ENCODE measurements around the gene CEP295NL.
"Not testable (repeated sequence)": the region's sequence is repeated elsewhere in the genome, so short reads cannot be mapped to it uniquely, and the experiment has no call there.

The CEP295NL gene

DNA sequence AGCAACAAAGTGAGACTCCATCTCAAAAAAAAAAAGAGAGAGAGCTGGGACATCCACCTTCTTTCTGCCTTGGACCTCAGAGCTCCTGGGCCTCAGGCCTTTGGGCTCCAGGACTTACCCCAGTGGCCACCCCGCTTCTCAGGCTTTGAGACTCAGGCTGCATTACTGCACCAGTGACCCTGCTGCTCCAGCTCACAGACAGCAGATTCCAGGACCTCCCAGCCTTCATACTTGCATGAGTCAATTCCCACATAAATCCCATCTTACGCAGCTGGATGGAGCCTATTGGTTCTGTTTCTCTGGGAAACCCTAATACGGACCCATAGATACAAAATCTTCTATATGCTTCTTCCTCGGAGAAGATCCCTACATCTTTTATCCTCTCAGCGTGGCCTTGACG, 2.1 kb upstream of the CEP295NL start:
- no peak for DNase-seq (ENCODE audit: low read depth)

DNA sequence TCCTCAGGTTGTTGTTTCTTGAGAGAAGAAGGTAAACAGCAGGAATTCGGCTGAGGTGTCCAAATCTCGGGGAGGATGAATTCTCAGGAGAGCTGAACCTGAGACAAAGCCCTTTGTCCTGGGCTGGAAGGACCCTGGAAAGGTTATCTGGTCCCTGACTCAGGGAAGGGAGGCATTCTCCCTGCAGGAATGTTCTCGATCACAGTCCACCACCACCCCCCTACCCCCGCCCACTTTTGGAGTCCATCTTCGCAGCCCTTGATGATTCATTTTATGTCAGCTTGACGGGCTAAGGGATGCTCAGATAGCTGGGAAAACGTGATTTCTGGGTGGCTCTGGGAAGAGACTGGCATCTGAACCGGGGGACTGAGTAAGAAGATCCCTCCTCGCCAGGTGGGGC, 1.4 kb upstream of the CEP295NL start:
- no peak for DNase-seq (ENCODE audit: low read depth)

DNA sequence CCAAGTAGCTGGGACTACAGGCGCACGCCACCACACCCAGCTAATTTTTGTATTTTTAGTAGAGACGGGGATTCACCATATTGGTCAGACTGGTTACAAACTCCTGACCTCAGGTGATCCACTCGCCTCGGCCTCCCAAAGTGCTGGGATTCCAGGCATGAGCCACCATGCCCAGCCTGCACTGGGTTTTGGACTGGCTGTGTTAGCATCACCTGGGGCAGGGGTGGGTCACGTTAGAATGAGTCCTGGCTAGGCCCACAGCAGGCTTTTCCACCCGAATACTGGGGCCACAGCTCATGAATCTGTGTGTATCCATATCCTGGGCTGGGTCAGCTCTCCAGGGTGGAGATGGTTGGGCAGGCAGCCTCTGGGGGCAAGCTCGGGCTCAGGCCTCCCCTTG, 770 bp downstream of the CEP295NL start:
- not testable (repeated sequence) for DNase-seq (ENCODE audit: low read depth)

- no peak for DNase-seq (ENCODE audit: low read depth)
Observed at GRCh38 chr17:78901806-78902205, 1.2 kb downstream of the CEP295NL start.

- DNase-seq (ENCODE audit: low read depth): no peak
Observed at GRCh38 chr17:78900816-78901215, 2.2 kb downstream of the CEP295NL start.

- DNase-seq (ENCODE audit: low read depth): no peak
Observed at GRCh38 chr17:78899361-78900260, 3.4 kb downstream of the CEP295NL start.

GRCh38 chr17:78898947-78899346, 4.1 kb downstream of the CEP295NL start:
- DNase-seq (ENCODE audit: low read depth): no peak

- DNase-seq (ENCODE audit: low read depth): no peak
Observed at GRCh38 chr17:78898075-78898836, 4.7 kb downstream of the CEP295NL start.

- no peak for DNase-seq (ENCODE audit: low read depth)
Observed at GRCh38 chr17:78897664-78898047, 5.3 kb downstream of the CEP295NL start.

GRCh38 chr17:78896834-78897663, 6.0 kb downstream of the CEP295NL start:
- no peak for DNase-seq (ENCODE audit: low read depth)

GRCh38 chr17:78896091-78896833, 6.7 kb downstream of the CEP295NL start:
- no peak for DNase-seq (ENCODE audit: low read depth)

DNA sequence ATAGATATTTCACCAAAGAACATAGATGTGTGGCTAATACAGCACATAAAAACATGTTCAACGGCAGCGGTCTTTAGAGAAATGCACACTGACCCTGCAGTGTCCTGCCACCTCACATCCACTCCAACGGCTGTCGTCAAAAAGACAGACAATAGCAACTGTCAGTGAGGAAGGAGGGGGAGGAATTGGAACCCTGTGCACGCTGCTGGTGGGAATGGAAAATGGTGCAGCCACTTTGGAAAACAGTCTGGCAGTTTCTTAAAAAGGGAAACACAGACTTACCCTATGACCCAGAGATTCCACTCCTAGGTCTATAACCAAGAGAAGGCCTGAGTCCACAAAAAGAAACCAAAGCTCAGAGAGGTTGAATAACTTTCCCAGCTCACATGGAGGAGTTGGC, 7.7 kb downstream of the CEP295NL start:
- no peak for DNase-seq (ENCODE audit: low read depth)

DNA sequence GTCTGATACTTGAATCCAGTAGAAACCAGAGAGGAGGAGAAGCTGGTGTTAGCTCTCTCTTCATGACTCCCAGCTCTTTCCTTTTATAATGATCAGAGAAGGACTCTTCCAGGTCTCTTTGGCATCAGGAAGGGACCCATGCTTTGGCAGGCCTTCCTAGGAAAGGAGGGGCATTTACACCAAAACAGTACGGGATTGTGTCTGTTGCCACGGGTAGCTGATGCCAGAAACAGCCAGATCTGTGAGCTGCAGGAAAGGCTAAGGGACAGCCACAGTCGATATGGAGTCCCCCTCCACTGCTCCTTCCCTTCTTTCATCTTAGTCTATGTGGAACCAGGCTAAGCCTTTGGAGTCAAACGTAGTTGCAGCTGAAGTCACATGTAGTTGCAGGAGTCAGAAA, 9.3 kb downstream of the CEP295NL start:
- no peak for DNase-seq (ENCODE audit: low read depth)

GRCh38 chr17:78892936-78893379, 10.0 kb downstream of the CEP295NL start:
- no peak for DNase-seq (ENCODE audit: low read depth)

GRCh38 chr17:78892520-78892919, 10.5 kb downstream of the CEP295NL start:
- no peak for DNase-seq (ENCODE audit: low read depth)

DNA sequence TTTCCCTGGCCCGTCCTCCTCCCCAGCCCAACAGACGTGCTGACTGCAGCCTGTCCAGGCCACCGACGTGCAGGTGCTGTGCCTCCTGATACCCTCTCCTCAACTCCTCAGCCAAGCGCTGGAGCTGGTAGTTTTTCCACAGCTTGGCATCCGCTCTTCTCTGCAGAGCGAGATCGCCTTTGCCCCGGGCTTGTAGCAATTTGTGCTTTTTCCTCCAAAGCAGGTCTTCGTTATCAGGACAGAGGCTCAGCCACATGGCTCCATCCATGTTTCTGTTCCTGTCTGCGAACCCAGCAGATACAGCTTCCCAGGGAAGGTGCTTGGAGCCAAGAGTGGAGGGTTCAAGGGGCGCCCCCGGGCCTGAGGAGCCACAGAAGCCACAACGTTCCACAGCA, 10.9 kb downstream of the CEP295NL start:
- DNase-seq (ENCODE audit: low read depth): no peak

DNA sequence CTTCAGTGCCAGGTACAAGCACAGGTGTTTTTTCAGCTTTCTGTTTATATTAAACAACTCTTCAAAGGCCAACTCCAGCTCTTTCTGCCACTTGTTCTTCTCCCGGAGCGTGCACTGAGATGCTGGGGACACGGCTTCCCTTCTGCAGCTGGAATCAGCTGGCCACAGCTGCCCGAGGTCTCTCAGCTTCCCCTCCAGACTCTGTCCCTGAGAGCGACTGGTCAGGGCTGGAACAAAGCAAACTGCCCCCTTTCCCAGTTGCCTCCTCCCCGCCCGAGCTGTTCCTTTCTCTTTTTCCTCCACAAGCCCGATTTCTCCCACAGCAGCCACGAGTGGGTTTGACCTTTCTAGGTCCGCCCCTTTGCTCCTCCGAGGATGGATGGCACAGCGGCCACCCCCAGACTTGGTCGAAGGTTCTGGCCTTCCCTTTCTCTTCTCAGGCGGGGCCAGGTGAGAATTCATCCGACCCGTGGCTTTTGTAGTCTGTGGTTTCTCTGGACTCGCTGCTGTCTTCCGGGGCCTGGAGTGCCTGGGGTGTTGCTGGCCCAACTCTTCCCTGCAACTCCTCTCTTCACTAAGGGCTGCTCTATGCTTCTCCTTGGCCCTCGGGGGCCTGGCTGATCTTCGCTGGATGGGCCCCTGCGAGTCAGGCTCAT, 11.5 kb downstream of the CEP295NL start:
- no peak for DNase-seq (ENCODE audit: low read depth)

GRCh38 chr17:78890498-78890897, 12.5 kb downstream of the CEP295NL start:
- DNase-seq (ENCODE audit: low read depth): peak; percentile 39

- not testable (repeated sequence) for DNase-seq (ENCODE audit: low read depth)
Observed at GRCh38 chr17:78890096-78890495, 12.9 kb downstream of the CEP295NL start.

GRCh38 chr17:78889531-78889930, 13.5 kb downstream of the CEP295NL start:
- DNase-seq (ENCODE audit: low read depth): no peak

DNA sequence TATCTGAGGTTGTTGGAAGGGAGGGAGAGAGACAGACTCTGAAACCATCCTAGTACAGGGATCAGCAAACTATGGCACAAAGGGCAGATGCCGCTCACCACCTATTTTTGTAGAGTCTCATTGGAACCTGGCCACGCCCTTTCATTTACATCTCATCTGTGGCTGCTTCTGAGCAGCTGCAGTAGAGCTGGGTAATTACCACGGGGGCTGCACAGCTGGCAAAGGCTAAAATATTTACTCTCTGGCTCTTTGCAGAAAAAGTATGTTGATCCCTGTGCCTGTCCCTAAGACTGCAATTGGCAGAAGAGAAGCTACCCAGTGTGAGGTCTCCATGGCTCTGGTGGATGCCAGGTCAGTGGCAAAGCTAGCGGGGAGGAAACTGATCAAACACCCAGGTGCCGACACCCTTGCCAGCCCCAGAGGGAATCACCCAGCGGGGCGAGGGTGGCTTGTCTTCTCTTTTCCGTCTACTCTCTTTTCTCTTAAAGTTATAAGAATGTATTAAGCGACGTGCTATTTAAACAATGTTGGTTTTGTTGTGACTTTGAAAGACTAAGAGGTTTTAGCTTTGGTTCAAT, 14.0 kb downstream of the CEP295NL start:
- no peak for DNase-seq (ENCODE audit: low read depth)

All from activated T-helper 1 cell treated with Interleukin-2 at 50 U/mL for 16 hours (primary cell).